OCI-LY7 (cell line): Measurements from ENCODE around the gene LZTFL1. TPM values are rescaled to one million over a fixed set of nuclear protein-coding genes. Genes with fewer than 3 reads are reported as not detected.

ENCODE experiments used
- BruUV-seq: library from RNA; stranded (reverse); fragments of 400-500 nt; replicated peaks from 2 replicates; lab custom pipeline; 2021; lab: Mats Ljungman, UMichigan
- CTCF ChIA-PET: fragments of 300-600 bp; sonication (Branson Sonifier 250); formaldehyde crosslinking; loops from one replicate; lab custom pipeline; 2022; ENCODE audit warnings: antibody characterized with exemption; ENCODE audit not compliant: unreplicated experiment; lab: Charles Lee
- POLR2A ChIA-PET: fragments of 300-600 bp; sonication (Branson Sonifier 250); formaldehyde crosslinking; loops from one replicate; lab custom pipeline; 2022; ENCODE audit warnings: antibody characterized with exemption; lab: Charles Lee
- DNase-seq: peaks from one replicate; pipeline ENCODE4 v3.0.0-alpha.2; 2015; ENCODE audit warnings: low spot score
- H2AFZ ChIP-seq: fragments of 200-600 bp; sonication (generic), shearing (Covaris generic); 2 replicates; pipeline ENCODE4 v1.6.1; 2014; ENCODE audit warnings: mild to moderate bottlenecking, antibody characterized with exemption, low read length, moderate library complexity
- H3K27ac ChIP-seq: fragments of 200-600 bp; sonication (generic); 2 replicates; pipeline ENCODE4 v1.5.1; 2014; ENCODE audit warnings: mixed run types, low read depth, mild to moderate bottlenecking, moderate library complexity, low read length, inconsistent platforms; ENCODE audit not compliant: poor library complexity, severe bottlenecking
- H3K36me3 ChIP-seq: fragments of 200-600 bp; sonication (generic); 2 replicates; pipeline ENCODE4 v1.6.1; 2014; ENCODE audit warnings: mild to moderate bottlenecking, antibody characterized with exemption, low read length, moderate library complexity, mixed read lengths; ENCODE audit not compliant: insufficient read depth
- H3K4me1 ChIP-seq: fragments of 200-600 bp; sonication (generic); 2 replicates; pipeline ENCODE4 v1.5.1; 2014; ENCODE audit warnings: mild to moderate bottlenecking, low read length; ENCODE audit not compliant: insufficient read depth, poor library complexity, severe bottlenecking
- H3K4me2 ChIP-seq: fragments of 200-600 bp; sonication (generic); 2 replicates; pipeline ENCODE4 v1.6.1; 2014; ENCODE audit warnings: mild to moderate bottlenecking, low read length
- H3K4me3 ChIP-seq: fragments of 200-600 bp; sonication (generic); 2 replicates; pipeline ENCODE4 v1.5.1; 2014; ENCODE audit warnings: mild to moderate bottlenecking, low read depth, low read length; ENCODE audit not compliant: poor library complexity, severe bottlenecking
- H3K79me2 ChIP-seq: fragments of 200-600 bp; sonication (generic); 2 replicates; pipeline ENCODE4 v1.6.1; 2016; ENCODE audit warnings: low read depth, mild to moderate bottlenecking, low read length, moderate library complexity, mixed read lengths; ENCODE audit not compliant: insufficient read depth
- H3K9me2 ChIP-seq: fragments of 200-600 bp; sonication (generic); 2 replicates; pipeline ENCODE4 v1.6.1; 2016; ENCODE audit warnings: mild to moderate bottlenecking, low read length, mixed read lengths; ENCODE audit not compliant: insufficient read depth
- H3K9me3 ChIP-seq: fragments of 200-600 bp; sonication (generic); 2 replicates; pipeline ENCODE4 v1.6.1; 2014; ENCODE audit warnings: mild to moderate bottlenecking, mixed run types, low read length, mixed read lengths
- H4K20me1 ChIP-seq: fragments of 200-600 bp; sonication (generic); 2 replicates; pipeline ENCODE4 v1.6.1; 2014; ENCODE audit warnings: mild to moderate bottlenecking, antibody characterized with exemption, low read length, moderate library complexity, mixed read lengths; ENCODE audit not compliant: insufficient read depth
- CTCF ChIP-seq: fragments of 200-600 bp; sonication (generic); conservative IDR thresholded peaks from 2 replicates; pipeline ENCODE4 v1.5.1; 2014; ENCODE audit warnings: mild to moderate bottlenecking, antibody characterized with exemption, low read length, moderate library complexity, mixed read lengths
- EZH2phosphoT487 ChIP-seq: fragments of 200-600 bp; sonication (generic); IDR thresholded peaks from 2 replicates; pipeline ENCODE4 v1.6.1; 2018; ENCODE audit warnings: low read depth, borderline replicate concordance, mild to moderate bottlenecking, mixed run types, antibody characterized with exemption, low read length, moderate library complexity, mixed read lengths
- intact Hi-C: fragments of 100-400 bp; cut with micrococcal nuclease; formaldehyde crosslinking; loops from one replicate; pipeline ENCODE4 v1.10.0; 2022; ENCODE audit not compliant: unreplicated experiment
- total RNA-seq, 2 experiments: library from RNA; depleted of rRNA in 1 of 2; stranded (reverse); fragments of >200 nt in 1 of 2; shearing (Covaris generic) in 1 of 2; gene quantifications; 2 replicates each; pipeline ENCODE4 v1.2.3, GENCODE V29; 2014 to 2022

LZTFL1 gene
- total RNA-seq, 2 experiments from 2014 or later: 3.2 to 8.7 TPM

GRCh38 chr3:45826321-45826720 lies 15.6 kb downstream of the LZTFL1 start:
- H3K4me3 ChIP-seq: no peak overlapping the region
- no peaks in the 10 kb centered on the region for H3K4me1 ChIP-seq
- no peaks in the 10 kb centered on the region for H3K9me3 ChIP-seq
- CTCF ChIA-PET: no interaction called here
- DNase-seq: no peak
- POLR2A ChIA-PET: interaction anchor here (1.2 kb wide), 1 partner anchor 10 kb away, joined by 4 read pairs; no protein-coding TSS in a partner anchor
- BruUV-seq: no TSS peak
- intact Hi-C loops: no loop called here
- H3K4me2 ChIP-seq: no peak overlapping the region
- no peak overlapping the region for H3K27ac ChIP-seq
- no peaks in the 10 kb centered on the region for H3K79me2 ChIP-seq
- H3K36me3 ChIP-seq: no peaks in the 10 kb centered on the region
- H2AFZ ChIP-seq: no peak overlapping the region
- TF ChIP-seq EZH2phosphoT487 (no peak), CTCF (no peak)
- H4K20me1 ChIP-seq: no peaks in the 10 kb centered on the region
- no peaks in the 10 kb centered on the region for H3K9me2 ChIP-seq

GRCh38 chr3:45821127-45821526 lies 20.8 kb downstream of the LZTFL1 start:
- POLR2A ChIA-PET: no interaction called here
- Histone ChIP-seq H3K9me2 (no peaks in the 10 kb centered on the region), H3K4me1 (no peaks in the 10 kb centered on the region), H3K4me2 (no peak overlapping the region), H3K27ac (no peak overlapping the region), H3K36me3 (no peaks in the 10 kb centered on the region), H3K9me3 (0 out of 2 replicates have a peak, but pooled peaks cover 7% of the 10 kb centered on the region), H3K79me2 (no peaks in the 10 kb centered on the region), H4K20me1 (no peaks in the 10 kb centered on the region), H2AFZ (no peak overlapping the region), H3K4me3 (no peak overlapping the region)
- CTCF ChIA-PET: no interaction called here
- intact Hi-C loops: no loop called here
- TF ChIP-seq EZH2phosphoT487 (no peak), CTCF (no peak)
- no TSS peak for BruUV-seq
- no peak for DNase-seq

GRCh38 chr3:45819543-45819942 lies 22.4 kb downstream of the LZTFL1 start:
- Histone ChIP-seq H2AFZ (no peak overlapping the region), H3K9me2 (no peaks in the 10 kb centered on the region), H3K4me3 (no peak overlapping the region), H3K9me3 (0 out of 2 replicates have a peak, but pooled peaks cover 7% of the 10 kb centered on the region), H3K79me2 (no peaks in the 10 kb centered on the region), H3K27ac (no peak overlapping the region), H4K20me1 (no peaks in the 10 kb centered on the region), H3K4me2 (no peak overlapping the region), H3K36me3 (no peaks in the 10 kb centered on the region), H3K4me1 (no peaks in the 10 kb centered on the region)
- BruUV-seq: no TSS peak
- ChIA-PET POLR2A (no interaction called here), CTCF (no interaction called here)
- DNase-seq: no peak
- no peak for TF ChIP-seq CTCF
- TF ChIP-seq EZH2phosphoT487: no peak
- intact Hi-C loops: no loop called here
